GM18909 (cell line): ENCODE measurements around the gene C1QTNF12.

Source experiments
- ATAC-seq: cut with Tn5 transposase; IDR thresholded peaks from one replicate; pipeline ENCODE4 v1.9.1; 2021; ENCODE audit warnings: mild to moderate bottlenecking; ENCODE audit not compliant: unreplicated experiment, poor library complexity

C1QTNF12 gene

DNA sequence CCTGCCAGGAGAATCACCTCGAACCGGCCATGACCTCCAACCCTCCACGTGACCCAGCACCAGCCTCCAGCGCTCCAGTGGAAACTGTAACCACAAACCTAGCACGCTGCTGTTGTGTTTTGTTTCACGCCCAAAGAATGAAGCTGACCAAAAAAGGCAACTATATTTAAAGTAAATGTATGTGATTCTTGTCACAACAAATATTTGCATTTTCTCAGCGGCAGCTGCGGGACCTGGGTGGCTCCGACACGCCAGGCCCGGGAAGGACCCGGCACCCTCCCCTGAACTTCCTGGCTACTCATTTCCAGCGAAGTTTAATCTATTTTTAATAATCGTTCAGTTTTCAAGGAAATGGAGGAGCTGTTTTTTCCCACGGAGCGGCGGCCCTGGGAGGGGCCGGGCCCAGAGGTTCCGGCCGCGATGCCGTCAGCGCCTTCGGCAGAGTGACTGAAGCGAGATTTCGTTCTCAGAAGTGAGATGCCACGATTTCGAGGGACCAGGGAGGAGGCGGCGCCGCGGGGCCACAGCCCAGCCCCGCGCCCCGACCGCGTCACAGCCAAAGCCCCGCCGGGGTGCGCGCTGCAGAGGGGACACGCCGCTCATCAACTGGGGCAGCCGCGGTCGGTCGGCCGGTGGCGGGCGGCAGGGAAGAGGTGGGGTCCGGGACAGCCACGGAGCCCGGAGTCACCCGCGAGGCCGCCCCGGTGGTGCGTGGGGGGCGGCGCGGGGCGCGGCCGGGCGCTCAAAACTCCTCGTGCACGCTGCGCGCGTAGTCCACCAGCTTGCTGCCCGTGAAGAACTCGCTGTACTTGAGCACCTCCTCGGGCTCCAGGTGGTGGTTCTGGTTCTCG, 29.5 kb downstream of the C1QTNF12 start:
- ATAC-seq, result no peak

DNA sequence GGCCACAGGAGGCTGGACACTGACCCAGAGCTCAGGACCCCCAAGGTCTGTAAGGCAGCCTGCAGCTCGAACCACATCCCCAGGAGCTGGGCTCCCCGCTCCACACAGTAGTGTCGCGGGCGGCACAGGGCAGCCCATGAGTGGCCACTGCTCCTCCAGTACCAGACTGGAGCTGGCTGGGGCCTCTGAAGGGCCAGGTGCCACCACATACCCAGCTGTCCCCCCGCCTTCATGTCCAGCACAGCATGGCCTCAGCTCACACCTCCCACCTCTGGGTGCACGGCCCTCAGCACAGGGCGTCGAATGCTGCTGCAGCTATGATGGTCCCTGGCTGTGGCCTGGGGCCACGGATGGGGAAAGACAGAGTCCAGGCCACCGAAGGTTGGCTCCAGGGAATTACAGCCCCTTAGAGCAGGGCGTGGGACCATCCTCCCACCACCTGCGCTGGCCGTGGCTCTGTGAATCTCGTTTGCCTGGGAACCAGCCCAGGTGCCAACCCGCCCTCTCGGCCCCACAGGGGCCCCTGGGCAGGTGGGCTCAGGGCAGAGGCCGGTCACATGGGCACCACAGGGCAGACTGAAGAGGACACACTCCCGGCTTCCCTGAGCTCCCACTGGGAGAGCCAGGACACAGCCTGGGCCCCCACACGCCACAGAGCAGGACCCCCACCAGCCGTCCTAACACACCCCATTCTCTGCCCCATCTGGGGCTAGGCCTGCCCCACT, 30.5 kb downstream of the C1QTNF12 start:
- no peak for ATAC-seq

DNA sequence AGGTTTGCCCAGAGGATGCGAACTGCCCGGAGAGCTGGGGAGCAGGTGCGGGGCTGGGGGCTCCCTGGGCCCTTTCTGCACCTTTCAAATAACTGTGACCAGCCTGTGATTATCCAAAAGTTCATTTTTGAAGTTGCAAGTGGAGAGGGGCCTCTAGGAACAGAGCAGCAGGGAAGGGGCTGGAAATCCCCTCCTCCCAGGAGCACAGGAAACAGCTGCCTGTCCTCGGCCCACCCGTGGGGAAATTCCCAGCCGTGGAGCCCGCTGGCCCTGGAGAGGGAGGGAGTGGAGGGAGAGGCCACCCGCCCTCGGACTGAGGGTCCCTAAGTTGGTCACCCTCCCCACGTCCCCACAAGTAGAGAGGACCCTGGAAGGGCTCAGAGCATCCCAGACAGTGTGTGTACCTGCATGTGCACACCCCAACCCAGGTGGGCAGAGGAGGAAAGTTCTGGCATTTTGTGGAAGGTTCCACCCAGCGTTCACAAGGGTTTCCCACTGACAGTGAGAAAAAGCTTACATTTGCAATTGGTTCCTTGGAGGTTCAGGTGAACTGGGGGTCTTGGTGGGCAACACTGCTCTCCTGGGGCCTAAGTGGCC, 31.3 kb downstream of the C1QTNF12 start:
- ATAC-seq, result no peak

DNA sequence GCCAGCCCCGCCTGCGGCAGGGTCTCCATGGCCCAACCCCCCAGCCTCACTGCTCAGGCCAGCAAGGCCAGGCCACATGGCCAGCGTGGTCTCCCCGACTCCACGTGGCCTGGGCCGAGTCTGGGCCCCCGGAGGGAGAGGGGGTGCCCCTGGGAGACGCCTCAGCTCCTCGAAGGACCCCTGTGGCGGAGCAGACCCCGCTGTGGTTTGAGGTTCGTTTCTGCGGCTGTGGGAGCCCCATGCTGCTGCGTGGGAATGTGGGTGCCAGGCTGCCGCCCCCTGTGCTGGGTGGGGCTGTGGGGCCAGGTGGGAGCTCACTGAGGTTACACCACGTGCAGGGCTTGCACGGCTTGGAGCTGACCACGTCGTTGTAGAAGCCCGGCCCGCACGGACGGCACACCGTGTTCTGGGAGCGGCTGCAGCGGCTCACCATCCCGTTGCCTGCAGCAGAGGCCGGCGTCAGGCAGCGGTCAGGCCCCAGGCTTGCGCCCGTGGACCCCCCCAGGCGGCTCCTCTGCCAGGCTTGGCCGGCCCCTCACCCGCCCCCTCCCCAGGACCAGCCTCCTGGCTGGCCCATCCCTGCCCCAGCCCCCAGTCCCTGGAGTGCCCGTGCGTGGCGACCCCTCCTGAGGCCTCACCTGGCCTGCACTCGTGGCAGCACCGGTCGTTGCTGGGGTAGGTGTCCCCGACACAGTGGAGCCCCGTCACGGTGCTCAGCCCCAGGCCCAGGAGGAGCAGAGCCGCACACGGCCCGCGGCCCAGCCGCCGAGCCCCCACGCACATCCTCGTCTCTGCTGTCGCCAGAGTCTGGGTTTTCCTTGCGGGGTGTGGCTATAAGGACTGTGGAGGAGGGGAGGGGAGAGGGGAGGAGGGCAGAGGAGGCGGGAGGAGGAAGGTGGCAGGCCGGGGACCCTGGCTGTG, 32.9 kb downstream of the C1QTNF12 start, which contains the start of gene TNFRSF4:
TSS of gene TNFRSF4 (minus strand) at position 809 of the 921 bp plus-strand sequence. CDS start at position 783, 26 bp downstream.
- ATAC-seq, result no peak

DNA sequence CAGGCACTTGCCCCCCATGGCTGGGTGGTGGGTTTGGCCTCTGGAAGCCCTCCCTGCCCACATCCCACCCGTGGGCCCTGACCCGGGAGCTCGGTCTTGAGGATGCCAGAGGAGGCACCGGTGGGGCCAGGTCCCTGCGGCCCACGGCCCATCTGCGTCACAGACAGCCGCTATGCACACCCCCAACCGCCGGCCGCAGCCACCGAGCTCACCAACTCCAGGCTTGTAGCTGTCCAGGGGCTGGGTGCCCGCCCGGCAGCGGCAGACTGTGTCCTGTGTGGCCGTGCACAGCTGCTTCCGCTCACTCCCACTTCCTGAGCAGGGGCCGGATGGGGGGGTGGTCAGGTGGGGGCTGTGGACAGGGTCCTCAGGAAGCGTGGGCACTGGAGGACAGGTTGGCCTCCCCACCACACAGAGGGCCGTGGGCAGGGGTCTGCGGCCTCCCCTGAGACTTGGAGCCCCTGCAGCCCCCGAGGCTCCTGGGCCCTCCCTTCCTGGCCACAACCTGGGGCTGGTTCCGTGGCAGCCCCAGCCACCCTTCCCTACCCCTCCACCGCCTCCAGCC, 33.7 kb downstream of the C1QTNF12 start:
- ATAC-seq, result no peak

DNA sequence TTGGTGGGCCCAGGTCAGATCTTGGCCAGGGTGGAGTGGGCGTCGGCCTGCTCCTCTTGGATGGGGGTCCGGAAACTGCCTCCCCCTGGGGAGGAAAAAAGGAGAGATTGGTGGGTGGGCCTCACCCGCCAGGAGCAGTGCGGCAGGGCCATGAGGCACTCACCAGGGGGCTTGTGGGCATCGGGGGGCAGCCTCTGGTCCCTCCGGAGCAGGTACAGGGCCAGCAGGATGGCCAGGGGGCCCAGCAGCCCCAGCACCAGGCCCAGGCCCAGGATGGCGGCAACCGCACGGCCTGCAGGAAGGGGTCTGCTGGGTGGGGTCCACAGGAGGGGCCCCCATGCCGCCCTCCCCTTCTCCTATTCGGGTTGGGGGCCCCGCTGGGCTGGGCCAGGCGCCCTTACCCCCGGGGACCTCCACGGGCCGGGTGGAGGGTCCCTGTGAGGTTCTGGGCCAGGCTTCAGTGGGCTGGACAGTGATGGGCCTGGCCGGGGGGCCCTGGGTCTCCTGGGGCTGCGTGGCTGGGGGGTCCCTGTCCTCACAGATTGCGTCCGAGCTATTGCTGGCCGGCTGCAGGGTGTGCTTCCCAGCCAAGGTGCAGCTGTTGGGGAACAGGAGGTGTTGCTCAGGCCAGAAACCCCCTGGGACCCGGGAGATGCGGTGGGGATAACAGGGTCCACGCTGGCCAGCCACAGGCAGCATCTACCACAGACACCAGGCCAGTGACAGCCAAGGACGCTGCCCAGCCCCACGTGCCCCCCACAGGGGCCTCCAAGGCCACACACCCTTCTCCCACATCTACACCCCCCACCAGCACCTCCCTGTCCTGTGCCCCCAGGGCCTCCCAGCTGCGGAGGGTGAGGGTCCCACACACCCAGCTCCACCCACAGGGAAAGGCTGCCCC, 34.7 kb downstream of the C1QTNF12 start:
- ATAC-seq, result no peak

DNA sequence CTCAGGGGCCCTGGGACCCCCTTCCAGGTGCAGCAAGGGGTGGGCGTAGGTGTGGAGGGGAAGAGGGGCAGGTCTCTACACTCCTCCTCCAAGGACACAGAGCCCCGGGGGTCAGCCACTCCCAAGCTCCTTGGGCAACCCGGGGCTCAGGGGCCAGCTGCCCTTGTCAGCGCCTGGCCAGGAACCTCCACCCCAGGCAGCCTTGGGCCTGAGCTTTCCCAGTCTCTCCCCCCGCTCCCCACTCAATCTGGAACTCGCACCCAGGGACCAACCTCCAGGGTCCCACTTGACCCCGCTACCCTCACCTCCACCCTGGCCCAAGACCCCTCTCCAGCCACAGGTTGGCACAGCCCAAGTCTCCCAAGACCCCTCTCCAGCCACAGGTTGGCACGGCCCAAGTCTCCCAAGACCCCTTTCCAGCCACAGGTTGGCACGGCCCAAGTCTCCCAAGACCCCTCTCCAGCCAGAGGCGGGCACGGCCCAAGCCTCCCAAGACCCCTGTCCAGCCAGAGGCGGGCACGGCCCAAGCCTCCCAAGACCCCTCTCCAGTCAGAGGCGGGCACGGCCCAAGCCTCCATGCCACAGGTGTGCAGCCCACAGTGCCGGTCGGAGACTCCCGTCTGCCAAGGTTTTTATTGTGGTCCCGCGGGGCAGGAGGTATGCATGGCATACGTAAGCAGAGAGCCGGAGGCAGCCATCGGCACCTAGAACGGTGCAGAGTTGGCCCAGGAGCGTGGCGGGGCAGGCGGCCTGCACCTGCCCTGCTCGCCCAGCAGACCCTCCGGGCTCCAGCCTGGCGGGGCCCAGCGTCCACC, 35.6 kb downstream of the C1QTNF12 start:
- ATAC-seq, result no peak

DNA sequence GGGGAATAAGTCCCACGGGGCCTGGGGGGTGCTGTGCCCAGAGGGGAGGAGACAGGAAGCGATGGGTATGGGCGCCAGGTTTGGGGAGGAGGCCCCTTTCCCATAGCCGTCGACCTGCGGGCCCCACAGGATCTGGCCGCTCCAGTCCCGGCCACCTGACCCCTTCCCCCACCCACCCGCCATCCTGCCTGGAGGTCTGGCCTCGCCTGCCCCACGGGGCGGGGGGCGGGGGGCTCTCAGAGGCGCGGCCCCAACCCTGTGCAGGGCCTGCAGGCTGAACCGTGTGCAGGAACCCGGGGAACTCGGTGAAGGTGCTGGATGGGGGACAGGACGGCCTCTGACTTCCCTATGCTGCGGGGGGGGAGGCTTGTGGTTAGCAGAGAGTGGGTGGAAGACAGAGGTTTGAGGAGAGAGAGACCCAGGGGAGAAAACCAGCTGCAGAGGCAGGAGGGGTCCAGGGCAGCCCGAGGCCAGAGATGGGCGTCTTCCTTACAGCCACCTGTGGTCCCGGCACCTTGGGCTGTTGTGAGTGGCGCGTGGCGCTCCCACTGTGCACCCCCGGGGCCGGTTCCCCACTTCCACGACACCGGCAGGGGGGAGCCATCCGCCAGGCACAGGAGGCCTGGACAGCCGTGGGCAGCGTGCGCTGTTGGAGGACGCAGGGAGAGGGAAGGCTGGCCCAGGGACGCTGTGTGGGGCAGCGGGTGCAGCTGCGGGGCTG, 37.6 kb downstream of the C1QTNF12 start:
- no peak for ATAC-seq

DNA sequence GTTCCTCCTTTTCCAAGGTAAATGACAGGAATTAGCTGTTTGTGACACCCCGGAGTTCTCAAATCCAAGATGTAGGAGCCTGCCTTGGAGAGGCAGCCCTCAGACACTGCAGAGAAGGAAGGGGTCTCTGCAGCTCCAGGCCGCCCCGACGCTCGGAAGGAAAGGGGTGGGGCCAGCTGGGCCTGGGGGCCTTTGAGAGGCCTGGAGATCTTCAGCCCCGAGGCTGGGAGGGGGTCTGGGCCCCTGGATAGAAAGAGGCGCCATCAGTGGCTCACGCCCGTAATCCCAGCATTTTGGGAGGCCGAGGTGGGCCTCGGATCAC, 39.0 kb downstream of the C1QTNF12 start:
- ATAC-seq, result no peak

DNA sequence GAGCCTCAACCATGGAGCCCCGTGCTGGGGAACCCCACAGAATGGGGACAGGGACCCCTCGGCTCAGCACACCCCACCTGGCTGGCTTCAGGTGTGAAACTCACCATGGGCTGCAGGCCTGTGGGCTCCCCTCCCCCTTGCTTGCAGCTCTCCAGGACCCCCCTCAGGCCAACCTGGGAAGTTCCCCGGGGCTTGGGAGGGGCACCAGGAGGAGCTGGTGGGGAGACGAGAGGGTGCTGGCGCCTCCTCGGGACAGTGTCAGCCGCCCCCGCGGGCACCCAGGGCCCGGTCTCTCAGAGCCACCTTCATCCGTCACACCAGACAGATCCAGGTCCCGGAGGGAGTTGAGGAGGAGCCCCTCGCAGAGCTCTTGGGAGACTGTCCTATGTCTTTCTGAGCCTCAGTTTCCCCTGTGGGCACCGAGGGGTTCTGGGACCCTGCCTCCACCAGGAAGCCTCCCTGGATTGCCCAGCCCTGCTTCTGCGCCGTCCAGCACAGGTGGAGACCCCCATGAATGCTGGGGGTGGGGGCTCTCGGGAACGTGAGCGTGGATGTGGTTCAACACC, 39.5 kb downstream of the C1QTNF12 start:
- ATAC-seq, result no peak

DNA sequence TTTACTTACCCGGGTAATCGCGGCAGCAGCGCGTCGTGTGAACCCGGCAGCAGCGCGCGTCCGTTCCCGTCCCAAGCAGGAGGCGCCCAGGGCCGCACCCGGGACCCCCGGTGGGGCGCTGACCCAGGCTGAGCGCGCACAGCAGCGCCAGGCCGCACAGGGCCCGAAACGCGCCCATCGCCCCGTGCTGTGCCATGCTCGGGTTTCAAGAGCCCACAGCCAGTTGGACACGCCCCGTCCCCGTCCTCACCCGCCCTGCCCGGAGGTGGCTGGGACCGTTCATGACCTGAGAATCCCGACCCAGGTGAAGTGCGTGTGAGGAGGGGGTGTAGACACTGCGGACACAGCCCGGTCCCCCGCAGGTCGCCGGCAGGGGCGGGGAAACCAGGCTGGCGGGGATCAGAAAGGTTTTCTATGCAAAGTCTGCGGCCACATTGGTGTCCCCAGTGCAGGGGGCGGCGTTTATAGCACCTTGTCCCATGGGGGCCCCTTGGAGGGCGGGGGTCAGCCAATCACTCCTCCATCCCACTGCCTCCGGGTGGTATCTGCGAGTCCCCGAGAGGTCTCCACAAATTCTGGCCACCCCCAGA, 40.1 kb downstream of the C1QTNF12 start, which contains the start of gene TNFRSF18:
TSS of gene TNFRSF18 (minus strand) at position 217 of the 590 bp plus-strand sequence. CDS start at position 196, 21 bp downstream.
- ATAC-seq, result no peak

DNA sequence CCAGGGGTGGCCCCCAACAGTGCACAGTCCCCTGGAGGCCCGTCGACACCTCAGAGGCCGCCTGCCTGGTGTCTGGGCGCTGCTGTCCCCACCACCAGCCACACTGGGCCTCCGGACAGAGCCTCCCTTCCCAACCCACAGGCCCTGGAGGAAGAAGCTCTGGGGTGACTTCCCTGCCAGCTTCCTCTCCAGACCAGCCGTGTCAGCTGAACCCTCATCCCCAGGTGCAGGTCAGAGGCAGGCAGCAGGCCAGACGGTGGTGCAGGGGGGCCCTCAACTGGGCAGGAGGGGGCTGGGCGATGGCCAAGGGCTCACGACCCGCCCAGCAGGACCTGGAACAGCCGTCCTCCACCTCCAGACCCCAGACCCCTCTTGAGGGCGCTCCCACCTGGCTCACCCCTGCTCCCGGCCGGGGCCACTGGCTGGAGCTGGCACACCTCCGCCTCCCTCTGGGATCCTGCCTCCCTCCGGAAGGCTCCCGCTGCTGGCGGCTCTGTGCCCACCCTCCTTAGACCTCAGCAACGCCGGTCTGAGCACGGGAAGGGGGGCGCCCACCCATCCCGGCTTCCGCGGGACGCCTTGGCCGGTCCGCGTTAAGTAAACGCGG, 40.6 kb downstream of the C1QTNF12 start:
- no peak for ATAC-seq

DNA sequence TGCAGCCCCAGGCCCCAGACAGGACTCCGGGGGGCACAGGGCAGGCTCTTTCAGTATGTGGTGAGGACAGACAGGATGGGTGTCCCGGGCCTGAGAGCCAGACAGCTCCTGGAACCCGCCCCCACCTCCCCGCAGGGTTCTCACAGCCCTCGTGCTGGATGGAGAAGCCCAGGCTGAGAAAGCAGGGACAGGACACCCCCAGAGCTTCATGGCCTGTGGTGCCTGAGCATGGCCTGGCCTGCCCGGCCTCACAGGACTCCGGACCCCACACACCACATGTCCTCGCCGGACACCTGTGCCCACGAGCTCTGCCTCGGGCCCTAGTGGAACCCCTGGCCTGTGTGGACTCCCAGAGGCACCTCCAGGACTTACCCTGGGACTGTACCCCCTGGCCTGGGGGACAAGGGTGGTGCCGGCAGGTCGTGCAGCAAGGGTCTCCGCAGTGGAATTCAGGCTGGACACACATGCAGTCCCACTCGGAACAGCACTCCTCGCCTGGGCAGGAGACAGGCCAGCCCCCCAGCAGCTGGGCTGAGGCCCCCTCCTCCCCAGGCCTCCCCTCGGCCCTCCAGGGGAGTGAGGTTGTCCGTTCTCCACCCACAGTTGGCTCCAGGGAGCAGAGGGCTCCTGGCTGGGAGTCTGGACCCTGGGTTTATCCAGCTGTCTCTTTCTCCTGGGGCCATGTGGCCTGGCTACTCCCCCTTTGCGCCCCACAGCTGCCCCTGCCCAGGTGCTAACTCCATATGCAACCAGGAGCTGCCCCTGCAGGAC, 41.3 kb downstream of the C1QTNF12 start:
- no peak for ATAC-seq

DNA sequence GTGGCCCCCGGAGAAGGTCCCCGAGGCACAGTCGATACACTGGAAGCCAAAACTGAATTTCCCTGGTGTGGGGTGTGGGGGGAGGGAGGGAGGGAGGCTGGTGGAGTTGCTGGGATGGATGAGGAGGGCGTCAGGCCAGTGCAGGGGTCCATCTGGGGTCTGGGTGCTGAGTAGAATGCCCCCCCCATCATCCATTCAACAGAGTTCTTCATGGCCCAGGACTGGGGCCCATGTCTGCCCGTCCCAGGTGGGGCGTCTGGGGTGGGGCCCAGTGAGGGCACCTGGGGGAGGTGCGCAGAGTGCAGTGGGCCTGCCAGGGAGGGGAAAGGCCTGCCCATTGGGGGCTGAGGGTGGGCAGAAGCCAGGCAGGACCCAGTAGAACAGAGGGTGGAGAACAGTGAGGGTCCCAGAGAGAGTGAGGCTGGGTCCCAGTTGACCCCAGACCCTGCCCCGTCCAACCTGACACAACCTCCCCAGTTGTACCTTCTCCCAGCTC, 42.0 kb downstream of the C1QTNF12 start:
- no peak for ATAC-seq
